WTC11 (cell line): Measurements from ENCODE around the gene VILL. TPM values are rescaled to one million over a fixed set of nuclear protein-coding genes. Genes with fewer than 3 reads are reported as not detected.

ENCODE experiments used
- ATAC-seq: fragments of 200-7000 bp; cut with Tn5 transposase; 2 replicates; pipeline ENCODE4 v1.10.0; 2021; ENCODE audit warnings: mild to moderate bottlenecking, moderate library complexity
- CTCF ChIA-PET: fragments of 300-600 bp; sonication (Branson Sonifier 250); formaldehyde crosslinking; loops from one replicate; lab custom pipeline; 2021; ENCODE audit warnings: antibody characterized with exemption; lab: Charles Lee
- POLR2A ChIA-PET: fragments of 350-600 bp; sonication (Branson Sonifier 250); formaldehyde crosslinking; loops from one replicate; lab custom pipeline; 2021; ENCODE audit warnings: antibody characterized with exemption; lab: Charles Lee
- DNase-seq: peaks from one replicate; pipeline ENCODE4 v3.0.0; 2021; ENCODE audit warnings: low spot score
- H3K27ac Mint-ChIP-seq: 2 replicates; pipeline ENCODE4 v1.8.0; 2021; ENCODE audit warnings: mixed read lengths
- H3K27me3 Mint-ChIP-seq: 2 replicates; pipeline ENCODE4 v1.8.0; 2021; ENCODE audit warnings: low read depth, mild to moderate bottlenecking, moderate library complexity, mixed read lengths
- H3K36me3 Mint-ChIP-seq: 2 replicates; pipeline ENCODE4 v1.8.0; 2021; ENCODE audit warnings: mixed read lengths
- H3K4me1 Mint-ChIP-seq: 2 replicates; pipeline ENCODE4 v1.8.0; 2022; ENCODE audit warnings: mixed read lengths
- H3K4me3 Mint-ChIP-seq: 2 replicates; pipeline ENCODE4 v1.8.0; 2021; ENCODE audit warnings: mild to moderate bottlenecking, moderate library complexity, mixed read lengths
- H3K9me3 Mint-ChIP-seq: 2 replicates; pipeline ENCODE4 v1.8.0; 2021; ENCODE audit warnings: mixed read lengths
- ATF1 ChIP-seq: sonication (generic); formaldehyde crosslinking; IDR thresholded peaks from 2 replicates; pipeline ENCODE4 v1.8.1; 2023; ENCODE audit warnings: mild to moderate bottlenecking, moderate library complexity, missing genetic modification reagents
- ATF3 ChIP-seq: sonication (generic); formaldehyde crosslinking; conservative IDR thresholded peaks from 2 replicates; pipeline ENCODE4 v1.8.1; 2022; ENCODE audit warnings: mild to moderate bottlenecking, missing genetic modification reagents
- CTCF ChIP-seq: fragments of 200-600 bp; IDR thresholded peaks from 2 replicates; pipeline ENCODE4 v1.8.0; 2022; ENCODE audit warnings: antibody characterized with exemption
- FOXJ3 ChIP-seq: sonication (generic); formaldehyde crosslinking; IDR thresholded peaks from 2 replicates; pipeline ENCODE4 v1.9.0; 2021; ENCODE audit warnings: missing genetic modification reagents, mild to moderate bottlenecking, borderline replicate concordance
- FOXP1 ChIP-seq: sonication (generic); formaldehyde crosslinking; IDR thresholded peaks from 2 replicates; pipeline ENCODE4 v1.8.0; 2022; ENCODE audit warnings: missing genetic modification reagents, mild to moderate bottlenecking, moderate library complexity, borderline replicate concordance
- GABPB1 ChIP-seq: sonication (generic); formaldehyde crosslinking; IDR thresholded peaks from 2 replicates; pipeline ENCODE4 v1.8.1; 2023; ENCODE audit warnings: mild to moderate bottlenecking, missing genetic modification reagents
- GRHL2 ChIP-seq: fragments of 250-450 bp; sonication (Bioruptor Pico); IDR thresholded peaks from 2 replicates; pipeline ENCODE4 v1.8.0; 2022; ENCODE audit warnings: mild to moderate bottlenecking, moderate library complexity; ENCODE audit not compliant: insufficient replicate concordance, severe bottlenecking
- GTF2I ChIP-seq: fragments of 250-450 bp; sonication (Bioruptor Pico); conservative IDR thresholded peaks from 2 replicates; pipeline ENCODE4 v1.4.0; 2021; ENCODE audit warnings: mild to moderate bottlenecking
- IRF1 ChIP-seq: sonication (generic); formaldehyde crosslinking; IDR thresholded peaks from 2 replicates; pipeline ENCODE4 v1.8.0; 2023; ENCODE audit warnings: missing genetic modification reagents
- JUN ChIP-seq: sonication (generic); formaldehyde crosslinking; IDR thresholded peaks from 2 replicates; pipeline ENCODE4 v1.8.0; 2023; ENCODE audit warnings: mild to moderate bottlenecking, missing genetic modification reagents
- NR2C2 ChIP-seq: sonication (generic); formaldehyde crosslinking; IDR thresholded peaks from 2 replicates; pipeline ENCODE4 v1.8.0; 2022; ENCODE audit warnings: mild to moderate bottlenecking, missing genetic modification reagents
- OVOL2 ChIP-seq: fragments of 250-450 bp; sonication (Bioruptor Pico); IDR thresholded peaks from 2 replicates; pipeline ENCODE4 v1.9.0; 2021; ENCODE audit warnings: mild to moderate bottlenecking, borderline replicate concordance
- SMAD3 ChIP-seq: sonication (generic); formaldehyde crosslinking; IDR thresholded peaks from 2 replicates; pipeline ENCODE4 v1.8.0; 2022; ENCODE audit warnings: missing genetic modification reagents, mild to moderate bottlenecking, borderline replicate concordance
- SP1 ChIP-seq: sonication (generic); formaldehyde crosslinking; conservative IDR thresholded peaks from 2 replicates; pipeline ENCODE4 v1.8.1; 2022; ENCODE audit warnings: missing genetic modification reagents
- TCF7 ChIP-seq: sonication (generic); formaldehyde crosslinking; IDR thresholded peaks from 2 replicates; pipeline ENCODE4 v1.8.0; 2022; ENCODE audit warnings: mild to moderate bottlenecking, low read depth, missing genetic modification reagents, moderate library complexity
- USF1 ChIP-seq: sonication (generic); formaldehyde crosslinking; IDR thresholded peaks from 2 replicates; pipeline ENCODE4 v1.8.0; 2022; ENCODE audit warnings: mild to moderate bottlenecking, missing genetic modification reagents
- ZNF263 ChIP-seq: sonication (generic); formaldehyde crosslinking; IDR thresholded peaks from 2 replicates; pipeline ENCODE4 v1.8.1; 2022; ENCODE audit warnings: low read depth, mild to moderate bottlenecking, moderate library complexity, missing genetic modification reagents
- ZNF396 ChIP-seq: fragments of 250-450 bp; sonication (Bioruptor Pico); IDR thresholded peaks from 2 replicates; pipeline ENCODE4 v1.8.0; 2021; ENCODE audit warnings: mild to moderate bottlenecking, moderate library complexity, borderline replicate concordance
- ZNF416 ChIP-seq: fragments of 250-450 bp; sonication (Bioruptor Pico); IDR thresholded peaks from 2 replicates; pipeline ENCODE4 v1.9.0; 2021; ENCODE audit warnings: mild to moderate bottlenecking, inconsistent platforms
- total RNA-seq: library from RNA; stranded (reverse); gene quantifications from 3 replicates; pipeline ENCODE4 v1.2.3, GENCODE V29; 2021

Gene VILL
- total RNA-seq, 1 experiment from 2014 or later: 4.7 TPM

GRCh38 chr3:38002291-38002876 lies 11.8 kb downstream of the VILL start:
- Mint-ChIP-seq H3K36me3 (peaks cover 4% of the 10 kb centered on the region; the same call in 1 of the 2 replicates), H3K27ac (no peak overlapping the region), H3K4me1 (peaks cover 12% of the 10 kb centered on the region), H3K27me3 (peaks cover 10% of the 10 kb centered on the region), H3K9me3 (no peaks in the 10 kb centered on the region), H3K4me3 (no peak overlapping the region)
- ATAC-seq: no peak
- TF ChIP-seq ATF1 (CRISPR knock-in tag) (no peak), GTF2I (CRISPR knock-in tag) (no peak), SP1 (CRISPR knock-in tag) (no peak), JUN (CRISPR knock-in tag) (no peak), ZNF396 (CRISPR knock-in tag) (no peak), ZNF416 (CRISPR knock-in tag) (no peak), OVOL2 (CRISPR knock-in tag) (no peak), IRF1 (CRISPR knock-in tag) (no peak), NR2C2 (no peak), FOXP1 (CRISPR knock-in tag) (no peak), FOXJ3 (no peak), ZNF263 (CRISPR knock-in tag) (no peak)
- POLR2A ChIA-PET: no interaction called here
- DNase-seq: peak; percentile 3
- CTCF ChIA-PET: interaction anchor here (0.9 to 2.4 kb wide), 6 partner anchors 9 to 147 kb away, joined by 3 to 25 read pairs (median 8); no protein-coding TSS in a partner anchor

GRCh38 chr3:38002940-38003339 lies 12.4 kb downstream of the VILL start:
- ChIA-PET POLR2A (no interaction called here), CTCF (interaction anchor here (0.7 to 2.3 kb wide), 13 partner anchors 9 to 997 kb away, joined by 3 to 25 read pairs (median 4); partner anchors contain the start of genes DLEC1 and VILL)
- ATAC-seq (no peak), DNase-seq (no peak)
- H3K27me3 Mint-ChIP-seq: peaks cover 7% of the 10 kb centered on the region
- peaks cover 8% of the 10 kb centered on the region; the same call in 1 of the 2 replicates for H3K36me3 Mint-ChIP-seq
- no peak for TF ChIP-seq SMAD3 (CRISPR knock-in tag)
- no peak for TF ChIP-seq NR2C2
- no peak for TF ChIP-seq TCF7 (CRISPR knock-in tag)
- peaks cover 12% of the 10 kb centered on the region for H3K4me1 Mint-ChIP-seq
- no peak overlapping the region for H3K4me3 Mint-ChIP-seq
- H3K9me3 Mint-ChIP-seq: no peaks in the 10 kb centered on the region
- H3K27ac Mint-ChIP-seq: no peak overlapping the region

- CTCF ChIA-PET: interaction anchor here (0.5 to 1.6 kb wide), 26 partner anchors 8 to 996 kb away, joined by 3 to 25 read pairs (median 3); partner anchors contain the start of genes ACAA1, DLEC1, PLCD1 and VILL
- H3K36me3 Mint-ChIP-seq: peaks cover 10% of the 10 kb centered on the region; the same call in 1 of the 2 replicates
- H3K9me3 Mint-ChIP-seq: no peaks in the 10 kb centered on the region
- POLR2A ChIA-PET: interaction anchor here (0.6 kb wide), 1 partner anchor 23 kb away, joined by 7 read pairs; no protein-coding TSS in a partner anchor
- no peak for TF ChIP-seq JUN (CRISPR knock-in tag)
- peak; percentile 83 for TF ChIP-seq CTCF
- ATAC-seq (peak; percentile 63), DNase-seq (peak; percentile 91)
- H3K27me3 Mint-ChIP-seq: peaks cover 3% of the 10 kb centered on the region
- H3K27ac Mint-ChIP-seq: no peak overlapping the region
- peaks cover 9% of the 10 kb centered on the region for H3K4me1 Mint-ChIP-seq
- H3K4me3 Mint-ChIP-seq: no peak overlapping the region
These were observed 12.8 kb downstream of the VILL start for GRCh38 chr3:38003371-38003816.

- ChIA-PET CTCF (interaction anchor here (0.5 to 1.2 kb wide), 25 partner anchors 9 to 996 kb away, joined by 3 to 25 read pairs (median 3); partner anchors contain the start of genes ACAA1, DLEC1, PLCD1 and VILL), POLR2A (interaction anchor here (0.6 kb wide), 1 partner anchor 23 kb away, joined by 7 read pairs; no protein-coding TSS in a partner anchor)
- DNase-seq: no peak
- ATAC-seq: no peak
- TF ChIP-seq GABPB1 (CRISPR knock-in tag) (peak; percentile 80), USF1 (CRISPR knock-in tag) (no peak), ATF3 (CRISPR knock-in tag) (no peak), CTCF (no peak), GRHL2 (CRISPR knock-in tag) (no peak), TCF7 (CRISPR knock-in tag) (no peak)
- no peaks in the 10 kb centered on the region for H3K27me3 Mint-ChIP-seq
- H3K27ac Mint-ChIP-seq: no peak overlapping the region
- H3K4me1 Mint-ChIP-seq: peaks cover 7% of the 10 kb centered on the region
- H3K9me3 Mint-ChIP-seq: no peaks in the 10 kb centered on the region
- peaks cover 10% of the 10 kb centered on the region; the same call in 1 of the 2 replicates for H3K36me3 Mint-ChIP-seq
- no peak overlapping the region for H3K4me3 Mint-ChIP-seq
These were observed 13.3 kb downstream of the VILL start for GRCh38 chr3:38003817-38004414.
